HepG2 (cell line): ENCODE results near the gene THSD8. TPM values are rescaled to one million over a fixed set of nuclear protein-coding genes. Genes with fewer than 3 reads are reported as not detected.

ENCODE experiments used
- JUN ChIP-seq: sonication (generic); formaldehyde crosslinking; IDR thresholded peaks from 2 replicates; pipeline ENCODE4 v1.4.0; 2020; ENCODE audit warnings: mild to moderate bottlenecking, missing genetic modification reagents
- MAZ ChIP-seq, 2 experiments: sonication (generic) in 1 of 2; formaldehyde crosslinking in 1 of 2; IDR thresholded peaks; 2 replicates each; pipeline versions ENCODE4 v1.5.0 to v1.6.1; 2012 to 2020; ENCODE audit warnings: low read depth in 2 of 2, mild to moderate bottlenecking in 2 of 2, borderline replicate concordance in 1 of 2, improper control_type of control experiment in 1 of 2, low read length in 1 of 2, missing genetic modification reagents in 1 of 2, moderate library complexity in 1 of 2
- NFE2L2 ChIP-seq: fragments of 150-350 bp; IDR thresholded peaks from 2 replicates; pipeline ENCODE4 v1.6.1; 2014; ENCODE audit warnings: low read length
- RAD21 ChIP-seq: fragments of 450-650 bp; formaldehyde crosslinking; IDR thresholded peaks from 2 replicates; pipeline ENCODE4 v1.5.0; 2020; ENCODE audit warnings: mild to moderate bottlenecking
- SMAD3 ChIP-seq: sonication (generic); formaldehyde crosslinking; IDR thresholded peaks from 2 replicates; pipeline ENCODE4 v1.4.0; 2020; ENCODE audit warnings: missing genetic modification reagents
- ZFP41 ChIP-seq: sonication (generic); formaldehyde crosslinking; IDR thresholded peaks from 2 replicates; pipeline ENCODE4 v1.4.0; 2020; ENCODE audit warnings: mild to moderate bottlenecking, missing genetic modification reagents, borderline replicate concordance
- ZMAT3 ChIP-seq: sonication (generic); formaldehyde crosslinking; conservative IDR thresholded peaks from 2 replicates; pipeline ENCODE4 v1.7.0; 2021; ENCODE audit warnings: missing genetic modification reagents
- ZNF350 ChIP-seq: sonication (generic); formaldehyde crosslinking; IDR thresholded peaks from 2 replicates; pipeline ENCODE4 v1.4.0; 2020; ENCODE audit warnings: mild to moderate bottlenecking, low read depth, missing genetic modification reagents, borderline replicate concordance
- ZNF451 ChIP-seq: sonication (generic); formaldehyde crosslinking; IDR thresholded peaks from 2 replicates; pipeline ENCODE4 v1.5.0; 2020; ENCODE audit warnings: mild to moderate bottlenecking, missing genetic modification reagents
- ZNF577 ChIP-seq: sonication (generic); formaldehyde crosslinking; IDR thresholded peaks from 2 replicates; pipeline ENCODE4 v1.4.0; 2020; ENCODE audit warnings: mild to moderate bottlenecking, low read depth, missing genetic modification reagents, borderline replicate concordance
- polyA plus RNA-seq, 8 experiments: library from polyadenylated mRNA; depleted of rRNA in 3 of 8; stranded (reverse) in 7 of 8; unstranded in 1 of 8; fragments of >200 nt; fragmentation: Illumina TruSeq in 4 of 8; extraction: Trizol in 4 of 8; gene quantifications; 2 replicates each; pipeline versions ENCODE4 v1.2.1 to v1.2.3, GENCODE V29; 2011 to 2016; ENCODE audit warnings: low read depth in 4 of 8, missing spikeins in 1 of 8, mixed read lengths in 1 of 8; ENCODE audit not compliant: insufficient read depth in 1 of 8
- total RNA-seq, 5 experiments: library from RNA; depleted of rRNA; stranded (reverse); fragments of >200 nt; fragmentation: Illumina TruSeq; extraction: Trizol; gene quantifications; 2 replicates each; pipeline ENCODE4 v1.2.3, GENCODE V29; 2016; ENCODE audit warnings: low read depth in 1 of 5
- TF ChIP-seq, protein P1 (sequence below): sonication (generic); formaldehyde crosslinking; IDR thresholded peaks from 2 replicates; pipeline ENCODE4 v1.4.0; 2020; ENCODE audit warnings: mild to moderate bottlenecking, missing genetic modification reagents
- TF ChIP-seq, protein P2 (sequence below): sonication (generic); formaldehyde crosslinking; IDR thresholded peaks from one replicate; pipeline ENCODE4 v1.5.1; 2020; ENCODE audit warnings: mild to moderate bottlenecking, missing genetic modification reagents; ENCODE audit errors: not compliant biosample characterization
- TF ChIP-seq, protein P3 (sequence below): sonication (generic); formaldehyde crosslinking; IDR thresholded peaks from 2 replicates; pipeline ENCODE4 v1.9.0; 2021; ENCODE audit warnings: missing genetic modification reagents, mild to moderate bottlenecking, borderline replicate concordance

Gene THSD8
- total and polyA plus RNA-seq, 2 of the 13 experiments (the other 11 are each of a cell fraction or from before 2014, with no cell fraction given) = 4.8 to 14.9 TPM

DNA sequence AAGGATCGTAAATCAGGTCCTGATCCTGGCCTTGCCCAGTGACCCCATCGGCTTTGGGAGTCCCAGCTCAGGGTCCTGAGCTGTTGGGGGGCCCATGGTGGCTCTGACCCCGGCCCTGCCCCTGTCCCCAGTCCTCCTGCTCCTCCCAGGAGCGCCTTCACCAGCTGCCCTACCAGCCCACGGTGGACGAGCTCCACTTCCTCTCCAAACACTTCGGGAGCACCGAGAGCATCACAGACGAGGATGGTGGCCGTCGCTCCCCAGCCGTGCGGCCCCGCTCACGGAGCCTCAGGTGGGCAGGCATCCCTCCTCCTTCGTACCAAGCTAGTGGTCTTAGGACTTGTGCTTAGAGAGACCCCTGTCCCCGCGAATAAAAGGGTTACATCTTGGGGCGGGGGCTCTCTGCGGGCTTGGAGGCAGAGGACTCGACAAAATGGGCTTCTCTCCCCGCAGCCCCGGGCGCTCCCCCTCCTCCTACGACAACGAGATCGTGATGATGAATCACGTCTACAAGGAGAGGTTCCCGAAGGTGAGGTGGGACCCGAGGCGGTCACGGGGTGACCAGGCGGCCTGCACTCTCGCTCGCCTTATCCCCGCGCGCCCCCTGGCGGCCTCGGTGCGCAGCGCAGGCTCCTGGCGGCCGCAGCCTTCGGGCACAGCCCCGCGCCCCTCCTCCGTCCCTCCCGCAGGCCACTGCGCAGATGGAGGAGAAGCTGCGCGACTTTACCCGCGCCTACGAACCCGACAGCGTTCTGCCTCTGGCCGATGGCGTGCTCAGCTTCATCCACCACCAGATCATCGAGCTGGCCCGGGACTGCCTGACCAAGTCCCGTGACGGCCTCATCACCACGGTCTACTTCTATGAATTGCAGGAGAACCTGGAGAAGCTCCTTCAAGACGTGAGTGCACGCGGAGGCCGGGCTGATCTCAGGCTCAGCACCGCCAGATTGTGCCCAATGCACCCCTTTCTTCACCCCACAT is 45.6 kb downstream of the THSD8 start (continued):
- TF ChIP-seq, protein P1, sequence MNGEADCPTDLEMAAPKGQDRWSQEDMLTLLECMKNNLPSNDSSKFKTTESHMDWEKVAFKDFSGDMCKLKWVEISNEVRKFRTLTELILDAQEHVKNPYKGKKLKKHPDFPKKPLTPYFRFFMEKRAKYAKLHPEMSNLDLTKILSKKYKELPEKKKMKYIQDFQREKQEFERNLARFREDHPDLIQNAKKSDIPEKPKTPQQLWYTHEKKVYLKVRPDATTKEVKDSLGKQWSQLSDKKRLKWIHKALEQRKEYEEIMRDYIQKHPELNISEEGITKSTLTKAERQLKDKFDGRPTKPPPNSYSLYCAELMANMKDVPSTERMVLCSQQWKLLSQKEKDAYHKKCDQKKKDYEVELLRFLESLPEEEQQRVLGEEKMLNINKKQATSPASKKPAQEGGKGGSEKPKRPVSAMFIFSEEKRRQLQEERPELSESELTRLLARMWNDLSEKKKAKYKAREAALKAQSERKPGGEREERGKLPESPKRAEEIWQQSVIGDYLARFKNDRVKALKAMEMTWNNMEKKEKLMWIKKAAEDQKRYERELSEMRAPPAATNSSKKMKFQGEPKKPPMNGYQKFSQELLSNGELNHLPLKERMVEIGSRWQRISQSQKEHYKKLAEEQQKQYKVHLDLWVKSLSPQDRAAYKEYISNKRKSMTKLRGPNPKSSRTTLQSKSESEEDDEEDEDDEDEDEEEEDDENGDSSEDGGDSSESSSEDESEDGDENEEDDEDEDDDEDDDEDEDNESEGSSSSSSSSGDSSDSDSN (CRISPR knock-in tag) = peak; percentile 50; the same call in 1 of the 2 replicates
- peak; percentile 66; the same call in 1 of the 2 replicates for TF ChIP-seq MAZ (IDR thresholded peaks at IDR 0.05; ENCODE audit: borderline replicate concordance, low read depth, low read length)
- peak; percentile 87 for TF ChIP-seq MAZ (CRISPR knock-in tag; IDR thresholded peaks at IDR 0.05; ENCODE audit: low read depth)
- TF ChIP-seq, protein P2, sequence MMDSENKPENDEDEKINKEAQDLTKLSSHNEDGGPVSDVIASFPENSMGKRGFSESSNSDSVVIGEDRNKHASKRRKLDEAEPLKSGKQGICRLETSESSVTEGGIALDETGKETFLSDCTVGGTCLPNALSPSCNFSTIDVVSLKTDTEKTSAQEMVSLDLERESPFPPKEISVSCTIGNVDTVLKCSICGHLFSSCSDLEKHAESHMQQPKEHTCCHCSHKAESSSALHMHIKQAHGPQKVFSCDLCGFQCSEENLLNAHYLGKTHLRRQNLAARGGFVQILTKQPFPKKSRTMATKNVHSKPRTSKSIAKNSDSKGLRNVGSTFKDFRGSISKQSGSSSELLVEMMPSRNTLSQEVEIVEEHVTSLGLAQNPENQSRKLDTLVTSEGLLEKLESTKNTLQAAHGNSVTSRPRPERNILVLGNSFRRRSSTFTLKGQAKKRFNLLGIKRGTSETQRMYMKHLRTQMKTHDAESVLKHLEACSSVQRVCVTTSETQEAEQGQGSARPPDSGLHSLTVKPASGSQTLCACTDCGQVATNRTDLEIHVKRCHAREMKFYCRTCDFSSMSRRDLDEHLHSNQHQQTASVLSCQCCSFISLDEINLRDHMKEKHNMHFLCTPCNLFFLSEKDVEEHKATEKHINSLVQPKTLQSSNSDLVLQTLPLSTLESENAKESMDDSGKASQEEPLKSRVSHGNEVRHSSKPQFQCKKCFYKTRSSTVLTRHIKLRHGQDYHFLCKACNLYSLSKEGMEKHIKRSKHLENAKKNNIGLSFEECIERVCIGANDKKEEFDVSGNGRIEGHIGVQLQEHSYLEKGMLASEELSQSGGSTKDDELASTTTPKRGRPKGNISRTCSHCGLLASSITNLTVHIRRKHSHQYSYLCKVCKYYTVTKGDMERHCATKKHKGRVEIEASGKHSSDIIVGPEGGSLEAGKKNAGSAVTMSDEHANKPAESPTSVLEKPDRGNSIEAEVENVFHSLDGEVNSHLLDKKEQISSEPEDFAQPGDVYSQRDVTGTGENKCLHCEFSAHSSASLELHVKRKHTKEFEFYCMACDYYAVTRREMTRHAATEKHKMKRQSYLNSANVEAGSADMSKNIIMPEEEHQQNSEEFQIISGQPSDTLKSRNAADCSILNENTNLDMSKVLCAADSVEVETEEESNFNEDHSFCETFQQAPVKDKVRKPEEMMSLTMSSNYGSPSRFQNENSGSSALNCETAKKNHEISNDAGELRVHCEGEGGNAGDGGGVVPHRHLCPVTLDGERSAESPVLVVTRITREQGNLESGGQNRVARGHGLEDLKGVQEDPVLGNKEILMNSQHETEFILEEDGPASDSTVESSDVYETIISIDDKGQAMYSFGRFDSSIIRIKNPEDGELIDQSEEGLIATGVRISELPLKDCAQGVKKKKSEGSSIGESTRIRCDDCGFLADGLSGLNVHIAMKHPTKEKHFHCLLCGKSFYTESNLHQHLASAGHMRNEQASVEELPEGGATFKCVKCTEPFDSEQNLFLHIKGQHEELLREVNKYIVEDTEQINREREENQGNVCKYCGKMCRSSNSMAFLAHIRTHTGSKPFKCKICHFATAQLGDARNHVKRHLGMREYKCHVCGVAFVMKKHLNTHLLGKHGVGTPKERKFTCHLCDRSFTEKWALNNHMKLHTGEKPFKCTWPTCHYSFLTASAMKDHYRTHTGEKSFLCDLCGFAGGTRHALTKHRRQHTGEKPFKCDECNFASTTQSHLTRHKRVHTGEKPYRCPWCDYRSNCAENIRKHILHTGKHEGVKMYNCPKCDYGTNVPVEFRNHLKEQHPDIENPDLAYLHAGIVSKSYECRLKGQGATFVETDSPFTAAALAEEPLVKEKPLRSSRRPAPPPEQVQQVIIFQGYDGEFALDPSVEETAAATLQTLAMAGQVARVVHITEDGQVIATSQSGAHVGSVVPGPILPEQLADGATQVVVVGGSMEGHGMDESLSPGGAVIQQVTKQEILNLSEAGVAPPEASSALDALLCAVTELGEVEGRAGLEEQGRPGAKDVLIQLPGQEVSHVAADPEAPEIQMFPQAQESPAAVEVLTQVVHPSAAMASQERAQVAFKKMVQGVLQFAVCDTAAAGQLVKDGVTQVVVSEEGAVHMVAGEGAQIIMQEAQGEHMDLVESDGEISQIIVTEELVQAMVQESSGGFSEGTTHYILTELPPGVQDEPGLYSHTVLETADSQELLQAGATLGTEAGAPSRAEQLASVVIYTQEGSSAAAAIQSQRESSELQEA (CRISPR knock-in tag) = no peak
- TF ChIP-seq ZNF350 (CRISPR knock-in tag) = no peak
- no peak for TF ChIP-seq NFE2L2
- 0 out of 2 replicates have a peak, but pooled peaks have one; percentile 36 for TF ChIP-seq JUN (CRISPR knock-in tag)
- TF ChIP-seq SMAD3 (CRISPR knock-in tag) = no peak
- TF ChIP-seq, protein P3, sequence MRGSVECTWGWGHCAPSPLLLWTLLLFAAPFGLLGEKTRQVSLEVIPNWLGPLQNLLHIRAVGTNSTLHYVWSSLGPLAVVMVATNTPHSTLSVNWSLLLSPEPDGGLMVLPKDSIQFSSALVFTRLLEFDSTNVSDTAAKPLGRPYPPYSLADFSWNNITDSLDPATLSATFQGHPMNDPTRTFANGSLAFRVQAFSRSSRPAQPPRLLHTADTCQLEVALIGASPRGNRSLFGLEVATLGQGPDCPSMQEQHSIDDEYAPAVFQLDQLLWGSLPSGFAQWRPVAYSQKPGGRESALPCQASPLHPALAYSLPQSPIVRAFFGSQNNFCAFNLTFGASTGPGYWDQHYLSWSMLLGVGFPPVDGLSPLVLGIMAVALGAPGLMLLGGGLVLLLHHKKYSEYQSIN = no peak
- TF ChIP-seq RAD21 (CRISPR knock-in tag) = peak; percentile 98
- no peak for TF ChIP-seq ZNF451
- TF ChIP-seq ZNF577 (CRISPR knock-in tag) = no peak
- no peak for TF ChIP-seq ZMAT3 (CRISPR knock-in tag)
- TF ChIP-seq ZFP41 (CRISPR knock-in tag) = no peak
